HCT116 (cell line): Measurements from ENCODE around the gene KRTAP5-5.

Source experiments
- ATF3 ChIP-seq: IDR thresholded peaks from 2 replicates; pipeline ENCODE4 v1.6.1; 2012
- CEBPB ChIP-seq: IDR thresholded peaks from 2 replicates; pipeline ENCODE4 v1.6.1; 2012; ENCODE audit warnings: low read depth
- CTCF ChIP-seq, 3 experiments: fragments of 200-600 bp in 1 of 3; sonication (generic) in 1 of 3; IDR thresholded peaks in 2 of 3; conservative IDR thresholded peaks in 1 of 3; 2 replicates each; pipeline ENCODE4 v1.5.1; 2012 to 2017; ENCODE audit warnings: low read depth in 2 of 3, low read length in 2 of 3, antibody characterized with exemption in 1 of 3, borderline replicate concordance in 1 of 3, control low read depth in 1 of 3, mild to moderate bottlenecking in 1 of 3, mixed read lengths in 1 of 3, mixed run types in 1 of 3, moderate library complexity in 1 of 3; ENCODE audit not compliant: insufficient read depth in 1 of 3
- EZH2 ChIP-seq: fragments of 200-600 bp; sonication (generic); IDR thresholded peaks from 2 replicates; pipeline ENCODE4 v1.6.1; 2017; ENCODE audit warnings: antibody characterized with exemption, mixed run types
- POLR2AphosphoS5 ChIP-seq: IDR thresholded peaks from 2 replicates; pipeline ENCODE4 v1.6.1; 2011; ENCODE audit warnings: mild to moderate bottlenecking, low read depth, low read length, moderate library complexity
- SIN3A ChIP-seq: IDR thresholded peaks from 2 replicates; pipeline ENCODE4 v1.6.1; 2012; ENCODE audit warnings: low read depth
- SRF ChIP-seq: IDR thresholded peaks from 2 replicates; pipeline ENCODE4 v1.6.1; 2012; ENCODE audit warnings: low read depth
- YY1 ChIP-seq: IDR thresholded peaks from 2 replicates; pipeline ENCODE4 v1.6.1; 2011; ENCODE audit warnings: low read length, low read depth, moderate library complexity, mild to moderate bottlenecking; ENCODE audit not compliant: insufficient replicate concordance; ENCODE audit errors: extremely low read depth
- ZBTB33 ChIP-seq: IDR thresholded peaks from 2 replicates; pipeline ENCODE4 v1.6.1; 2011; ENCODE audit warnings: mild to moderate bottlenecking, low read length, moderate library complexity; ENCODE audit not compliant: insufficient replicate concordance; ENCODE audit errors: extremely low read depth

- TF ChIP-seq CTCF (IDR thresholded peaks at IDR 0.05 in 2 of 3, conservative IDR thresholded peaks at IDR 0.05 in 1 of 3; ENCODE audit: borderline replicate concordance in 1 of 3, insufficient read depth in 1 of 3, low read depth in 2 of 3, low read length in 2 of 3) (no peak), ZBTB33 (no peak), YY1 (no peak), EZH2 (no peak), CEBPB (no peak), SRF (no peak), SIN3A (no peak), POLR2AphosphoS5 (no peak), ATF3 (no peak)
Observed at GRCh38 chr11:1603629-1604028, 25.9 kb upstream of the KRTAP5-5 start.
